ENCODE results near the gene MEI1.

The MEI1 gene

DNA sequence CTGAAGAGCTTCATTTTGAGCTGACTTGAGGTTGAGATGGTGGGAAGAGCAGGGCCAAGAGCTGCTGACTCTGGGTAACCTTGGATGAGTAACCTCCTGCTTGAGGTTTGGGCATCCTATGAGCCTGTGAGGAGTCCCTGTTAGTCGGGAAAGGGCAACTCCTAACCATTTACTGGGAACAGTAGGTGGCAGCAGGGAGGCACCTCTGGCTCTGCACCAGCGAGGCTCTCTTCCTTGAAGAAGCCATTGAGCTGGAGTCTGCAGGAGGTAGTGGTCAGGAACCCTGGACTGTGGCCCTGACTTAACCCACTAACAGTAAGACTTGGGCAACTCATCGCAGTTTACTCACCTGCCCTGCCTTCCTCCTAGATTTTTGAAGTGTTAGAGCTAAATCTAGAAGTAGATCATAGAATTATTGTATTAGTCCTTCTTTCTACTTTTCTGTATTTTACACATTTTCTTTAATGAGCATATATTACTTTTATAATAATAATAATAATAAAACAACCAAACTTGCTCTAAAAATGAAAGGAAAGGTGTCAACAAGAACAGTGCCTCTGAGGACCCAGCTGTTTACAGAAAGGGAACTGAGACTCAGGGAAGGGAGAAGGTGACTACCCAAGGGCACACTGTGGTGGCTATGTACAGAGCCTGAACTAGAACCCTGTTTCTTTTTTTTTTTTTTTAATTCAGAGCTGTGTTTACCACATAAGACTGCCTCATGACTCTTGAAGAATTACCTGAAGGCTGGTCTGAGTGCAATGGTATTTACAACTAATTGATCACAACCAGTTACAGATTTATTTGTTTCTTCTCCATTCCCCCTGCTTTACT, 47.5 kb downstream of the MEI1 start:
- peak; percentile 86 to 90 (median 89) for DNase-seq

DNA sequence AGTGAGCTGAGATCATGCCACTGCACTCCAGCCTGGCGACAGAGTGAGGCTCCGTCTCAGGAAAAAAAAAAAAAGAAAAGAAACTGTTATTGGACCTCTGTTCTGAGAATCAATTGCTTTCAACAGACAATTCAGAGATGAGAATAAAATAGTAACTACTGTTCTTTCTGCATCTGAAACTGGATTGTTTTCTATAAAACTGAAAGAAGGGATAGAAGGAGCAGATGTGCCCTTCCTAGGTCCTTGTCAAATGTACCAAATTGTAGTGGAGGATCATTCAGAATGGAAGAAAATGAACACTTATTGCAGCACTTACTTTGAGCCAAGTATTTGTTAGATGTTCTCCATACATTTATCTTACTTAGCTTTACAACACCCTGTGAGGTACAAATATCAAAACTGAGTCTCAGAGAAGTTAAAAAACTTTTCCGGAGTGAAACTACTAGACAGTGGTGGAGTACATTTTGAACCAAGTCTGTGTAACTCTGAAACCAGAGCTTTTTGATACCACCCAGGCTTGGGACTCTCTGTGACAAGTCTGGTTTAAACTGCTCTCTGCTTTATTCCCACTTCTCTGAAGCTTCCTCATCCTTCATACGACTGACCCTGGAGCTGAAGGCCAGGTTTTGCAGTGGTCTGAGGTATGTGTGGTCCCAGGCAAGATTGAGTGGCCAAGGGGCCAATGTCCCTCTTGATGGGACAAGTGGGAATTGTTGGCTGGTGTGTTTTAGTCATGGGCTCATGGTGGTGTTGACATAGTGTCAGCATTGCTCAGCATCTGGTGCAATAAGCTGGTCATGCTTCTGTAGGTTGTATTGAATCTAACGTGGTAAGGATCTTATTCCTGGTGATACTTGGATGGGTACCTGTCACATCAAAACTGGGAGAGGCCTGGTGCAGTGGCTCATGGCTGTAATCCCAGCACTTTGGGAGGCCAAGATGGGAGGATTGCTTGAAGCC, 53.0 kb downstream of the MEI1 start:
- peak; percentile 52 to 62 (median 54) for DNase-seq

- DNase-seq = no peak
Measured at GRCh38 chr22:41753984-41754383, 54.7 kb downstream of the MEI1 start.

DNA sequence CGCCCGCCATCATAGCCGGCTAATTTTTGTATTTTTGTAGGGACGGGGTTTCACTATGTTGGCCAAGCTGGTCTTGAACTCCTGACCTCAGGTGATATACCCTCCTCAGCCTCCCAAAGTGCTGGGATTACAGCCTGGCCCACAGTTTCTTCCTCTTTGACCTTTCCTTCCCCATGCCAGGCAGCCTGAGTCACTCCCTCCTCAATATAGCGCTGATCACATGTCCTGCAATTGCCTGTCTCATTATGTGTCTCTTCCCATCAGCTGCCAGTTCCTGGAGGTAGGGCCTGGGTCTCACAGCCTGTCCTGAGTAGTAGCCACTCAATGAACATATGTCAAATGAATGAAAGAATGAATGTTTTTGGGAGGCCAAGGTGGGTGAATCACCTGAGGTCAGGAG, 58.2 kb downstream of the MEI1 start:
- DNase-seq = peak; percentile 59 to 62 (median 60)

GRCh38 chr22:41758231-41758630, 58.9 kb downstream of the MEI1 start:
- no peak for DNase-seq

- DNase-seq = peak in 1 of 3 donors; percentile 64
Measured at GRCh38 chr22:41762980-41763779, 63.9 kb downstream of the MEI1 start.

GRCh38 chr22:41766476-41766875, 67.2 kb downstream of the MEI1 start:
- DNase-seq = no peak

DNA sequence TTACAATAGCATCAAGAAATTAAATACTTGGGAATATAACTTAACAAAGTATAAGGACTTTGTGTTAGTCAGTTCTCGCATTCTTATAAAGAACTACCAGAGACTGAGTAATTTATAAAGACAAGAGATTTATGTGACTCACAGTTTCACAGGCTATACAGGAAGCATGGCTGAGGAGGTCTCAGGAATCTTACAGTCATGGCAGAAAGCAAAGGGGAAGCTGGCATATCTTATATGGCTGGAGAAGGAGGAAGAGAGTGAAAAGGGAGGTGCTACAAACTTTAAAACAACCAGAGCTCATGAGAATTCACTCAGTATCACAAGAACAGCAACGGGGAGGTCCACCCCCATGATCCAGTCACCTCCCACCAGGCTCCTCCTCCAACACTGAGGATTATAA, 69.1 kb downstream of the MEI1 start:
- peak; percentile 83 to 93 (median 90) for DNase-seq

GRCh38 chr22:41770715-41771468, 71.6 kb downstream of the MEI1 start:
- peak; percentile 58 to 67 (median 61) for DNase-seq

DNA sequence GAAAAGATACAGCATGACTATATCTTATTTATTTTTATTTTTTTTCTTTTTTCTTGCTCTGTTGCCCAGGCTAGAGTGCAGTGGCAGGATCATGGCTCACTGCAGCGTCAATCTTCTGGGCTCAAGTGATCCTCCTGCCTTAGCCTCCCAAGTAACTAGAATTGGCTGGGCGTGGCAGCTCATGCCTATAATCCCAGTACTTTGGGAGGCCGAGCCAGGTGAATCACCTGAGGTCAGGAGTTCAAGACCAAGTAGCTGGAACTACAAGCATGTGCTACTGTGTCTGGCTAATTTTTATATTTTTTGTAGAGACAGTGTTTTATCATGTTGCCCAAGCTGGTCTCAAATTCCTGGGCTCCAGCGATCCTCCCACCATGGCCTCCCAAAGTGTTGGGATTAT, 72.9 kb downstream of the MEI1 start:
- no peak for DNase-seq

DNA sequence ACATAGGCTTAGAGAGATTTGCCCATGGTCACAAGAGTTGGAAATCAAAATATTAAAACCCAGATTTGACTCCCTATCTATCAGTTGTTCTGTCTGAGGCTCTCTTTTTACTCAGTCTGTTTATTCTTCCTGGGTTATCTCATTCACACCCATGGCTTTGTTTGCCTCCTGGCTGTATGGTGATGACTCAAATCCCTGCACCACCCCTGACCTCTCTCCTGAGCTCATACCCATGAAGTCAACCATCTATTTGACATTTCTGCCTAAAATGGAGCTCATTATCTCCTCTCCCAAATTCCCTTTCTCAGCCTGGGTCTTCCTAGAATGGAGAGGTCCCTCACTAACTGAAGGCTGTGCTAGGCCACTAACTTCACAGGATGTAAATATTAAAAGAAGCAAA, 73.3 kb downstream of the MEI1 start:
- peak; percentile 24 to 32 (median 31) for DNase-seq

DNA sequence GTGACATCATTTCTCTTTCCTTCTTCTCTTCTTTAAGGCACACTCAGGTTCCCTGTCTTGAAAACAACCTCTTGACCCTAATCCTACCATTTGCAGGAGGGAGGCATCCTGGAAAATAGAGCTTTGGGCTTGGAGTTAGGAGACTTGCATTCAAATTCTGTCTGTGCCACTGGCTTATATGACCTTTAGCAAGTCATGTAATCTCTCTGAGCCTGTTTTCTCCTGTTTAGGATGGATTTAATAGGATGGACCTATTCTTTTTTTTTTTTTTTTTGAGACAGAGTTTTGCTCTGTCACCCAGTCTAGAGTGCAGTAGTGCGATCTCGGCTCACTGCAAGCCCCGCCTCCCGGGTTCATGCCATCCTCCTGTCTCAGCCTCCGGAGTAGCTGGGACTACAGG, 76.0 kb downstream of the MEI1 start:
- DNase-seq = no peak

- no peak for DNase-seq
Measured at GRCh38 chr22:41775976-41776375, 76.7 kb downstream of the MEI1 start.

- no peak for DNase-seq
Measured at GRCh38 chr22:41776381-41776780, 77.1 kb downstream of the MEI1 start.

- DNase-seq = peak; percentile 79 to 89 (median 88)
Measured at GRCh38 chr22:41777749-41778425, 78.6 kb downstream of the MEI1 start.

- DNase-seq = peak; percentile 11 to 29 (median 27)
Measured at GRCh38 chr22:41779929-41780505, 80.7 kb downstream of the MEI1 start.

DNA sequence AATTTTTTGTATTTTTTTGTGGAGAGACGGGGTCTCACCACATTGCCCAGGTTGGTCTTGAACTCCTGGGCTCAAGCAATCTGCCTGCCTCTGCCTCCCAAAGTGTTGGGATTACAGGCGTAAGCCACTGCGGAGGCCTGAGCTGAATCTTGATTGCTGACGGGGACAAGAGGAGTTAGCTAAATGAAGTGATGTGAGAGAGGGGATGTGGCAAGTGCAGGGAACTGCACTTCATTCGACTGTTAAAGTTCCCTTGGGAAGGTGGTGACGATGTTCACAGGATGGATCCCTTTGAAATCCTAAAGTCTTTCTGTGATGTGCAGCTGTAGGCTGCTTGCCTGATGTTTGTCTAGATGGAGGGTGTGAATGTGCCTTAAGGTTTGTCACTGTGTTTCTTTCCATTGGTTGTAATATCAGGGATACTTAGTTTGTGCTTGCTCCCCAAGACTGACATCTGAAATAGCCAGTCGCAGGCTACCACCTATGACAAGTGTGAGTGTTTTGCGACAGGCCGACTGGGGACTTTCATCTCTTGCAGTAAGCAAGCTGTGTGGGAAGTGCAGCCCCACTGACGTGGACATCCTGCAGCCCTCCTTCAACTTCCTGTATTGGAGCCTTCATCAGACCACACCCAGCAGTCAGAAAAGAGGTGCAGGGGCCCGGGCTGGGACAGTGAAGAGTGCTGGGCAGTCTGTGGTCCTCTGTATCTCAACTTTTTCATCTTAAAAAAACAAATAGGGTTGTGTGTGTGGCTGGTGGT, 81.6 kb downstream of the MEI1 start:
- DNase-seq = peak; percentile 94 to 97 (median 95)

- no peak for DNase-seq
Measured at GRCh38 chr22:41781507-41781906, 82.2 kb downstream of the MEI1 start.

- DNase-seq = peak in 1 of 3 donors; percentile 31
Measured at GRCh38 chr22:41782316-41782715, 83.0 kb downstream of the MEI1 start.

DNA sequence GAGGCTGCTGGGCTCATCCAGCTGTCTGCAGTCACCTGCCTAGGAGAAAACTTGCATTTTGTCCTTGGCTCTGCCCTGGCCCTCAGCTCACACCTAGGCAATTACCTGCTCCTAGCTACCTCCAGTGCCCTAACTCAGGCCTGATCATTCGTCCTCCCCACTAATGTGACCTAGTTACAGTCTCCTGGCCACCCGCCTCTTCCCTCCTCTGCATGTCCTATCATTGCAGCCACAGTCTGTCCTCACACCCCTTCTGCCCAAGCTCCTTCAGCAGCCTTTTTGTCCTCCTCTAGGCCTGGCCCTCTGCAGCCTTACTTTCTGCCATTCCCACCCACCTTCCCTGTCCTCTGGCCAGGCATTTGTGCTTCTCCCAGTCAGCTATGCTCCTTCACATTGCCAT, 83.4 kb downstream of the MEI1 start:
- no peak for DNase-seq
